Pancreas (tissue), 10 donors: ENCODE results near the gene POLR1H. TPM values are rescaled to one million over a fixed set of nuclear protein-coding genes. Genes with fewer than 3 reads are reported as not detected.
A peak's percentile ranks its signal among the peaks of the same experiment; 100 is the strongest.

Source experiments
- ATAC-seq, 4 donors: fragments of 200-7000 bp; cut with Tn5 transposase; one replicate each; pipeline versions ENCODE4 v1.8.0 to v1.9.1; 2020; ENCODE audit warnings: mild to moderate bottlenecking in 4 of 4, moderate library complexity in 4 of 4
- DNase-seq, 6 donors: peaks; one replicate each; pipeline ENCODE4 v3.0.0-alpha.2; 2020
- FAIRE-seq: peaks from 2 replicates; lab custom pipeline; 2012; peaks lifted over from hg19 to GRCh38; lab: Jason Lieb, UNC
- H3K27ac ChIP-seq, 4 donors: fragments of 200-600 bp; sonication (generic); 1 replicate in 3 of 4; 2 replicates in 1 of 4; pipeline versions ENCODE4 v1.5.0 to v1.8.0; 2020
- H3K27me3 ChIP-seq, 4 donors: fragments of 200-600 bp; one replicate each; pipeline ENCODE4 v1.8.0; 2021
- H3K36me3 ChIP-seq, 3 donors: fragments of 200-600 bp; sonication (generic) in 1 of 3; one replicate each; pipeline versions ENCODE4 v1.5.0 to v1.8.0; 2020 to 2021
- H3K4me1 ChIP-seq, 3 donors: fragments of 200-600 bp; one replicate each; pipeline ENCODE4 v1.8.0; 2021
- H3K4me3 ChIP-seq, 4 donors: fragments of 200-600 bp; sonication (generic) in 2 of 4; one replicate each; pipeline versions ENCODE4 v1.5.0 to v1.8.0; 2020 to 2021
- H3K9me3 ChIP-seq, 4 donors: fragments of 200-600 bp; one replicate each; pipeline ENCODE4 v1.8.0; 2021
- CTCF ChIP-seq, 4 donors: fragments of 200-600 bp; sonication (generic) in 3 of 4; IDR thresholded peaks; one replicate each; pipeline versions ENCODE4 v1.5.0 to v1.8.0; 2021; ENCODE audit warnings: antibody characterized with exemption in 4 of 4
- WGBS, 2 donors: extraction: QIAGEN DNeasy Blood & Tissue Kit; methylation state at CpG; one replicate each; pipeline ENCODE4 v1.1.7; 2013; 5-methylcytosine and 5-hydroxymethylcytosine counted together
- intact Hi-C, 3 donors: fragments of 100-400 bp; cut with DNase I; formaldehyde crosslinking; loops; one replicate each; pipeline versions ENCODE4 v1.11.1 to v1.14.2; 2022
- polyA plus RNA-seq, 2 donors: library from polyadenylated mRNA; stranded (reverse); fragments of 200-250 nt; gene quantifications; one replicate each; pipeline ENCODE4 v1.2.3, GENCODE V29; 2013
- total RNA-seq, 6 donors: library from RNA; stranded (reverse); fragmentation: NEBNext Ultra II Directional in 4 of 6; extraction: Animal tissue kit (Norgen Biotek cat#: 25700) in 4 of 6; gene quantifications; one replicate each; pipeline versions ENCODE4 v1.2.1 to v1.2.4, GENCODE V29; 2021 to 2023
- donor health status: healthy with polysubstance abuse.
- donor health status: DM: no; HTN: no; CAD: no; lungs with moderate emphysema.
- donor health status: DM: no; HTN: no; CAD: no.
- donor health status: control.
- donor health status: control.
- donor health status: Bipolar disorder and iron deficiency.
- donor health status: DM: yes; HTN: yes; CAD: no.
- donor health status: DM: no; HTN: no; CAD: no.
- donor health status: DM: no; HTN: no; CAD: no.
- donor health status: DM: yes; HTN: yes; CAD: no.

POLR1H gene
- total and polyA plus RNA-seq, 8 donors, result 12.5 to 29.8 (median 14.0) TPM

DNA sequence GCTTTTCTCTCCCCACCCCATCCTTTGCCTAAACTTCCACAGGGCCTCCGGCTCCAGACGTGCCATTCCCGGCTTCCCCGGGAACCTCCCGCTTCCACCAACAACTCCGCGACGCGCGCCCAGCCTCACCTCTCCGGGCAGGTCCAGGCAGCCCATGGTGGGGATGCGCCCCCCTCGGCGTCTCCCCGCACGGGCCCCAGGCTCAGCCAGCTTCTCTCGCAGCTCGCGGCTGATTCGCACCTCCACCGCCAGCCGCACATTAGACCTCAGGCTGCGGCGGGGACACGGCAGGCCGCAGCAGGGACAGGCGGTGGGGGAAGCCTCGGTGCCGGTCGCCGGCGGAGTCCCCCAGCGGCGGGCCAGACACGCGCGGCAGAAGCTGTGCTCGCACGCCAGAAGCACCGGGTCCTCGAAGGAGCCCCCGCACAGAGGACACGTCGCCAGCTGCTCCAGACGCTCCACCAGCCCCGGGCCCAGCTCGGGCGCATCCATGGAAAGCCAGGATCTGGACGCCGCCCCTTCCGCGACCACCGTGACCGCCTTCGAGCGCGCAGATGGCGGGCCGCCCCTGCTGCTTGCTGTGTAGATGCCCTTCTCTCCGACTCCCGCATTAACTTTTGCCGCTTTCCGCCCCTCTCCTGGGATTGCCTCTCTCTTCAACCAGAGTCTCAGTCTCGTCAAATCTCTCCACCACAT, 14.2 kb downstream of the POLR1H start, which contains the start of gene RNF39:
TSS of gene RNF39 (minus strand) at position 676 of the 696 bp plus-strand sequence. CDS start at position 492, 184 bp downstream.
- FAIRE-seq (no peak), ATAC-seq (peak; percentile 36 to 54 (median 48)), DNase-seq (peak in 4 of 6 donors; percentile 28 to 74 (median 51))
- no peaks in the 10 kb centered on the region for H3K9me3 ChIP-seq
- H3K4me1 ChIP-seq, result peaks cover 0 to 14% (median 7%) of the 10 kb centered on the region in 3 donors
- no peaks in the 10 kb centered on the region for H3K27me3 ChIP-seq
- H3K27ac ChIP-seq, result peak within 1 kb of the TSS; percentile 17 to 61 (median 46)
- intact Hi-C loops, result no loop called here
- WGBS, 2 donors, result 1 to 3% methylated on average over 64 of the region's 64 CpGs
- no peaks in the 10 kb centered on the region for H3K36me3 ChIP-seq
- TF ChIP-seq CTCF (IDR thresholded peaks at IDR 0.05), result no peak
- H3K4me3 ChIP-seq, result peak within 1 kb of the TSS; percentile 24 to 56 (median 32)

- intact Hi-C loops, result no loop called here
- FAIRE-seq (no peak), ATAC-seq (peak; percentile 78 to 82 (median 82)), DNase-seq (peak; percentile 48 to 82 (median 76))
- peak overlapping the region; percentile 24 to 56 (median 32) for H3K4me3 ChIP-seq
- H3K27ac ChIP-seq, result peak overlapping the region; percentile 17 to 61 (median 46)
- H3K9me3 ChIP-seq, result no peaks in the 10 kb centered on the region
- TF ChIP-seq CTCF (IDR thresholded peaks at IDR 0.05), result peak in 2 of 4 donors; percentile 15 to 28
- H3K4me1 ChIP-seq, result peaks cover 0 to 14% (median 7%) of the 10 kb centered on the region in 3 donors
- no peaks in the 10 kb centered on the region for H3K36me3 ChIP-seq
- 24 to 28% methylated on average over 19 to 22 of the region's 22 CpGs for WGBS, 2 donors
- H3K27me3 ChIP-seq, result no peaks in the 10 kb centered on the region
Observed at GRCh38 chr6:30075790-30076732, 15.0 kb downstream of the POLR1H start.

DNA sequence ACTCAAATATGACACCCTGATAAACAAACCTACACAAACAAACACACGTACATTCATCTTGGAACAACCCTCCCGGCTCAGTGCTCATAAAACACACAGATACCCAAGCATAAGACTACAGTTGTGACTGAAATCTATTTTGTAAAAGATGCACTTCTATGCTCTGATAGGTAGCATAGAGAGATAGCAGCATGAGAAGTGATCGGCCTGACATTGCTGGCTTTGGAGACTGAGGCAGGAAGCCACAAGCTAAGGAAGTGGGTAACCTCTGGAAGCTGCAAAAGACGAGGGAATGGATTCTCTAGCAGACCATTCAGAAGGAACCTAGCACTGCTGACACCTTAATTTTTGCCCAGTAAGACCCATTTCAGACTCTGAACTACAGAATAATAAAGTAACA, 16.2 kb downstream of the POLR1H start:
- FAIRE-seq (no peak), DNase-seq (no peak), ATAC-seq (no peak)
- Histone ChIP-seq H3K4me1 (peaks cover 0 to 14% (median 7%) of the 10 kb centered on the region in 3 donors), H3K9me3 (no peaks in the 10 kb centered on the region), H3K4me3 (no peak overlapping the region), H3K27ac (no peak overlapping the region), H3K36me3 (no peaks in the 10 kb centered on the region), H3K27me3 (no peaks in the 10 kb centered on the region)
- intact Hi-C loops, result no loop called here
- WGBS, 2 donors, result 49 to 55% methylated on average over 4 of the region's 4 CpGs
- TF ChIP-seq CTCF (IDR thresholded peaks at IDR 0.05), result no peak

DNA sequence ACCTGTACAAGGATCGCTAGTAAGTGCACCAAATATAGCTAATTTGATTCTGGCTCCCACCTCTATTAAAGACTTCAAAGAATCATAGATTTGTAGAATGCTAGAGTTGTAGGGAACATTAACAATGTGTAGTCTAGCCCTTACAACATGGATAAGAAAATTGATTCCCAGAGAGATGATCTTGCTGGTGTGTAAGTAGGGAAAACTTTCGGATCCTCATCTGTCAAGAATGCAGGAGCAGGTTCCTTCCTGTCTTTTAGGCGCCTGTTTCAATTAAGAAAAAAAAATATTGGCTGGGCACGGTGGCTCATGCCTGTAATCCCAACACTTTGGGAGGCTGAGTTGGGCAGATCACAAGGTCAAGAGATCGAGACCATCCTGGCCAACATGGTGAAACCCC, 26.8 kb downstream of the POLR1H start:
- no peaks in the 10 kb centered on the region for H3K27me3 ChIP-seq
- no peaks in the 10 kb centered on the region for H3K9me3 ChIP-seq
- H3K4me3 ChIP-seq, result no peak overlapping the region
- no peaks in the 10 kb centered on the region for H3K36me3 ChIP-seq
- no peak for ATAC-seq
- no peak for DNase-seq
- 56 to 64% methylated on average over 5 of the region's 5 CpGs for WGBS, 2 donors
- TF ChIP-seq CTCF (IDR thresholded peaks at IDR 0.05), result no peak
- FAIRE-seq, result no peak
- no peaks in the 10 kb centered on the region for H3K4me1 ChIP-seq
- intact Hi-C loops, result no loop called here
- H3K27ac ChIP-seq, result no peak overlapping the region
